Uterus (tissue), 4 donors: ENCODE measurements around the gene LUZP2. TPM values are rescaled to one million over a fixed set of nuclear protein-coding genes. Genes with fewer than 3 reads are reported as not detected.

Source experiments
- DNase-seq, 2 donors: peaks; one replicate each; pipeline ENCODE4 v3.0.0-alpha.2; 2019 to 2020
- H3K27ac ChIP-seq, 2 donors: fragments of 200-600 bp; sonication (generic); 1 replicate in 1 of 2; 2 replicates in 1 of 2; pipeline ENCODE4 v1.5.1; 2016 to 2018
- H3K27me3 ChIP-seq, 2 donors: fragments of 200-600 bp; sonication (generic); one replicate each; pipeline ENCODE4 v1.5.1; 2018 to 2019; ENCODE audit warnings: control low read depth in 1 of 2
- H3K36me3 ChIP-seq, 2 donors: fragments of 200-600 bp; sonication (generic); one replicate each; pipeline ENCODE4 v1.5.1; 2019; ENCODE audit warnings: control low read depth in 1 of 2
- H3K4me1 ChIP-seq, 2 donors: fragments of 200-600 bp; sonication (generic); one replicate each; pipeline ENCODE4 v1.5.1; 2018 to 2019; ENCODE audit warnings: control low read depth in 1 of 2
- H3K4me3 ChIP-seq, 2 donors: fragments of 200-600 bp; sonication (generic); 1 replicate in 1 of 2; 2 replicates in 1 of 2; pipeline ENCODE4 v1.5.1; 2018 to 2019; ENCODE audit warnings: mild to moderate bottlenecking in 1 of 2
- H3K9me3 ChIP-seq, 2 donors: fragments of 200-600 bp; sonication (generic); one replicate each; pipeline ENCODE4 v1.5.1; 2019; ENCODE audit warnings: control low read depth in 1 of 2
- POLR2A ChIP-seq, 2 donors: fragments of 450-650 bp; IDR thresholded peaks; one replicate each; pipeline ENCODE4 v1.6.1; 2016; ENCODE audit warnings: antibody characterized with exemption in 2 of 2, mild to moderate bottlenecking in 1 of 2, moderate library complexity in 1 of 2
- intact Hi-C: fragments of 100-400 bp; cut with DNase I; formaldehyde crosslinking; loops from one replicate; pipeline ENCODE4 v1.15.1; 2023; ENCODE audit warnings: low total_unique reads
- total RNA-seq, 4 donors: library from RNA; depleted of rRNA in 3 of 4; stranded (reverse); fragments of >200 nt in 3 of 4; gene quantifications; one replicate each; pipeline versions ENCODE4 v1.1.0 to v1.2.4, GENCODE V29; 2014 to 2023
- TF ChIP-seq, protein P1 (sequence below), 4 experiments: fragments of 200-600 bp in 2 of 4; fragments of 450-650 bp in 2 of 4; sonication (generic) in 2 of 4; IDR thresholded peaks; one replicate each; pipeline ENCODE4 v1.5.1; 2016 to 2019; ENCODE audit warnings: antibody characterized with exemption in 4 of 4, mild to moderate bottlenecking in 2 of 4, moderate library complexity in 1 of 4
- donor health status: DM: yes; HTN: yes; CAD: no.

LUZP2 gene
- total RNA-seq, 4 donors from 2014 or later, result 0.24 to 13.8 TPM; not detected in 2

DNA sequence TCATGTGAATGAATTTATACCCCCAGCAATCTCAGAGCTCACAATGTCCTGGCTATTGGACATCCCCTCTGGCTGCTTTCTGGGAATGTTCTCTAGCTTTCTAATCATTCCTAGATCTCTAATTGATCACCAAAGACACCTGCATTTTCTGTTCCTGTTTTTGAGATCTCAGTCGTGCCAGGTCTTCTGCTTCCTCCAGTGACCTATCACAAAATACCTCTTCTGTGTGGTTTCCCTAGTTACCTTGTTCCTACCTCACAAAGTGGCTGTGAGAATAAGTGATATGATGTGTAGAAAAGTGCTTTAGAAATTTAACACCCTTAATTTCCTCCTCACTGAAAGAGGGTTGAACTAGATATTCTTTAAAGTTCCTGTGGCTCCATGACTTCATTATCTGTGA lies 92.2 kb downstream of the LUZP2 start:
- no peaks in the 10 kb centered on the region for H3K9me3 ChIP-seq
- H3K4me1 ChIP-seq, result no peaks in the 10 kb centered on the region
- intact Hi-C loops, result no loop called here
- TF ChIP-seq, protein P1, sequence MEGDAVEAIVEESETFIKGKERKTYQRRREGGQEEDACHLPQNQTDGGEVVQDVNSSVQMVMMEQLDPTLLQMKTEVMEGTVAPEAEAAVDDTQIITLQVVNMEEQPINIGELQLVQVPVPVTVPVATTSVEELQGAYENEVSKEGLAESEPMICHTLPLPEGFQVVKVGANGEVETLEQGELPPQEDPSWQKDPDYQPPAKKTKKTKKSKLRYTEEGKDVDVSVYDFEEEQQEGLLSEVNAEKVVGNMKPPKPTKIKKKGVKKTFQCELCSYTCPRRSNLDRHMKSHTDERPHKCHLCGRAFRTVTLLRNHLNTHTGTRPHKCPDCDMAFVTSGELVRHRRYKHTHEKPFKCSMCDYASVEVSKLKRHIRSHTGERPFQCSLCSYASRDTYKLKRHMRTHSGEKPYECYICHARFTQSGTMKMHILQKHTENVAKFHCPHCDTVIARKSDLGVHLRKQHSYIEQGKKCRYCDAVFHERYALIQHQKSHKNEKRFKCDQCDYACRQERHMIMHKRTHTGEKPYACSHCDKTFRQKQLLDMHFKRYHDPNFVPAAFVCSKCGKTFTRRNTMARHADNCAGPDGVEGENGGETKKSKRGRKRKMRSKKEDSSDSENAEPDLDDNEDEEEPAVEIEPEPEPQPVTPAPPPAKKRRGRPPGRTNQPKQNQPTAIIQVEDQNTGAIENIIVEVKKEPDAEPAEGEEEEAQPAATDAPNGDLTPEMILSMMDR (IDR thresholded peaks at IDR 0.05), result no peak
- TF ChIP-seq POLR2A (IDR thresholded peaks at IDR 0.05), result no peak
- H3K27ac ChIP-seq, result no peak overlapping the region
- H3K4me3 ChIP-seq, result no peak overlapping the region
- H3K27me3 ChIP-seq, result no peaks in the 10 kb centered on the region
- DNase-seq, result no peak
- no peaks in the 10 kb centered on the region for H3K36me3 ChIP-seq

- no peaks in the 10 kb centered on the region for H3K27me3 ChIP-seq
- H3K36me3 ChIP-seq, result no peaks in the 10 kb centered on the region
- H3K4me3 ChIP-seq, result no peak overlapping the region
- H3K9me3 ChIP-seq, result no peaks in the 10 kb centered on the region
- intact Hi-C loops, result no loop called here
- TF ChIP-seq, protein P1 (IDR thresholded peaks at IDR 0.05), result no peak
- no peak for TF ChIP-seq POLR2A (IDR thresholded peaks at IDR 0.05)
- no peak overlapping the region for H3K27ac ChIP-seq
- no peaks in the 10 kb centered on the region for H3K4me1 ChIP-seq
- no peak for DNase-seq
These were observed 94.4 kb downstream of the LUZP2 start for GRCh38 chr11:24591283-24591682.

GRCh38 chr11:24592360-24592759 lies 95.5 kb downstream of the LUZP2 start:
- H3K4me3 ChIP-seq, result no peak overlapping the region
- H3K9me3 ChIP-seq, result no peaks in the 10 kb centered on the region
- H3K36me3 ChIP-seq, result no peaks in the 10 kb centered on the region
- H3K4me1 ChIP-seq, result no peaks in the 10 kb centered on the region
- intact Hi-C loops, result no loop called here
- no peak overlapping the region for H3K27ac ChIP-seq
- H3K27me3 ChIP-seq, result no peaks in the 10 kb centered on the region
- TF ChIP-seq POLR2A (IDR thresholded peaks at IDR 0.05), result no peak
- TF ChIP-seq, protein P1 (IDR thresholded peaks at IDR 0.05), result no peak
- no peak for DNase-seq

DNA sequence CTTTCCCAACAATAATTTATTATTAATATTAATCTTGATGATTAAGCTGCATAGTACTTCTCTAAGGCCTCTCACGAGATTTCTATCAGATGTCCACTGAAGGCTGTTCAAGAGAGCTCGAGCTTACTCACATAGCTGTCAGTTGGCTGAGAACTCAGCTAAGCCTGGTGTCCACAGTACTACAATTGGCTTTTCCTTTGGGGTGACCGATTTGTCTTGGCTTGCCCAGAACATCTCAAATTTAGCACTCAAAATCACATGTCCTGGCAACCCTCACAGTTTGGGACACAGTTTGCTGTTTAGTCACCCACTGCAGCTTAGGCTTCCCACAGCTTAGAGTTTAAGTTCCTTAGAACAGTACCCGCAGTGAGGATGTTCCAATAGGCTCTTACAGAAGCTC lies 96.5 kb downstream of the LUZP2 start:
- H3K27me3 ChIP-seq, result no peaks in the 10 kb centered on the region
- H3K4me3 ChIP-seq, result no peak overlapping the region
- no peaks in the 10 kb centered on the region for H3K9me3 ChIP-seq
- TF ChIP-seq, protein P1 (IDR thresholded peaks at IDR 0.05), result no peak
- TF ChIP-seq POLR2A (IDR thresholded peaks at IDR 0.05), result no peak
- DNase-seq, result no peak
- no peaks in the 10 kb centered on the region for H3K36me3 ChIP-seq
- intact Hi-C loops, result no loop called here
- no peaks in the 10 kb centered on the region for H3K4me1 ChIP-seq
- H3K27ac ChIP-seq, result no peak overlapping the region

DNA sequence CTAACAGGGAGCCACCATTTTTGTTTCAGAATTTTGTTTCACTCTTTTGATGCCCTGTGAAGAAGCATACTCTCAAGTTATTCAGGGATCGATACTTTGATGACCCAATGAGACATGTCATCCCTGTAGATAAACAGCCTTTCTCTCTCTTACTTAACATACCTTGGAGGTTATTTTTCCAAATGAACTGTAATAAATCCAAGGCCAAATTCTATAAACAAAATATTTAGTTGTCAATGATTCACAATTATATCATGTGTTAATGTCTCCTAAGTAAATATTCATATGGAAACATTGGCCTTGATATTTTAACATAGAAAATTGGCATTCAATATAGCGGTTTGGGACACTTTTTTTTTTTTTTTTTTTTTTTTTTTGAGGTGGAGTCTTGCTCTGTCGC lies 97.5 kb downstream of the LUZP2 start:
- TF ChIP-seq, protein P1 (IDR thresholded peaks at IDR 0.05), result no peak
- no peak for TF ChIP-seq POLR2A (IDR thresholded peaks at IDR 0.05)
- no peak overlapping the region for H3K4me3 ChIP-seq
- no peaks in the 10 kb centered on the region for H3K4me1 ChIP-seq
- no peak for DNase-seq
- H3K9me3 ChIP-seq, result no peaks in the 10 kb centered on the region
- no peak overlapping the region for H3K27ac ChIP-seq
- H3K27me3 ChIP-seq, result no peaks in the 10 kb centered on the region
- intact Hi-C loops, result no loop called here
- no peaks in the 10 kb centered on the region for H3K36me3 ChIP-seq
